ENCODE results near the gene GFRA1.

- TF ChIP-seq CTCF (IDR thresholded peaks at IDR 0.05; ENCODE audit: low read depth, low read length) (no peak), POLR2A (IDR thresholded peaks at IDR 0.05; ENCODE audit: extremely low read depth, insufficient read length) (no peak), MYC (IDR thresholded peaks at IDR 0.05; ENCODE audit: low read depth, low read length) (no peak)
Observed at GRCh38 chr10:116207690-116208089, 65.3 kb downstream of the GFRA1 start.

Measured in NB4 (cell line).